CD4-positive, alpha-beta T cell treated with Interleukin-10 for 1 hour (primary cell): Measurements from ENCODE around the gene ZNF57.
A peak's percentile ranks its signal among the peaks of the same experiment; 100 is the strongest.
"Not testable (repeated sequence)": the region's sequence is repeated elsewhere in the genome, so short reads cannot be mapped to it uniquely, and the experiment has no call there.

Source experiments
- DNase-seq: peaks from one replicate; pipeline ENCODE4 v3.0.0-alpha.2; 2020

Gene ZNF57

DNA sequence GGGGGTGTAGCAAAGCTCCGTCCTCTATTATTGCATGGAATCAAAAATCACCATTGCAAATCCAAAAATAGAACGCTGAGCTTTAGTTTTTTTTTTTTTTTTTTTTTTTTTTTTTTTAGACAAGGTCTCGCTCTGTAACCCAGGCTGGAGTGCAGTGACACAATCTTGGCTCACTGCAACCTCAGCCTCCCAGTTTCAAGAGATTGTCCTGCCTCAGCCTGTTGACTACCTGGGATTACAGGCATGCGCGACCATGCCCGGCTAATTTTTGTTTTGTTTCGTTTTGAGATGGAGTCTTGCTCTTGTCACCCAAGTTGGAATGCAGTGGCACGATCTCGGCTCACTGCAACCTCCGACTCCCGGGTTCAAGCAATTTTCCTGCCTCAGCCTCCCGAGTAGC lies 59.4 kb downstream of the ZNF57 start:
- DNase-seq = no peak

DNA sequence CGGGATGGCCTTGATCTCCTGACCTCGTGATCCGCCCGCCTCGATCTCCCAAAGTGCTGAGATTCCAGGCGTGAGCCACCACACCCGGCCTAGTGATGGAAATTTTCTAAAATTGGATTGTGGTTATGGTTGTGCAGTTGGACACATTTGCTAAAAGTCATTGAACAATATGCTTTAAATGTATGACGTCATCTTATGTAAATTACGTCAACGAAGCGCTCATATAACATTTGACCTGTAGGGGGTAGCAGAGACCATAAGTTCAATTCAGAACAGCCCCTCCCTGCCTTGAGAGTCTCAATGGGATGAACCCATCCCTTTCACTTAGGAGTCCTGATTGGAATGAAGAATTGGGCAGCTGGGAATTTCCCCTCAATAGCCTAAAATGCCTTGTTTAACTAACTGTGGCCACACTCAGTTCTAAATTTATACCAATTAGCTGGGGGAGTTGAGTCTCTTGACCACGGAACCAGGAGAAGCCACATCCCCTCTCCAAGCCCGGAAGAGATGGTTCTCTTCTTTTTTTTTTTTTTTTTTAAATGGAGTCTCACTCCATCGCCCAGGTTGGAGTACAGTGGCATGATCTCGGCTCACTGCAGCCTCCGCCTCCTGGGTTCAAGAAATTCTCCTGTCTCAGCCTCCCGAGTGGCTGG lies 61.4 kb downstream of the ZNF57 start:
- peak; percentile 85 for DNase-seq

DNA sequence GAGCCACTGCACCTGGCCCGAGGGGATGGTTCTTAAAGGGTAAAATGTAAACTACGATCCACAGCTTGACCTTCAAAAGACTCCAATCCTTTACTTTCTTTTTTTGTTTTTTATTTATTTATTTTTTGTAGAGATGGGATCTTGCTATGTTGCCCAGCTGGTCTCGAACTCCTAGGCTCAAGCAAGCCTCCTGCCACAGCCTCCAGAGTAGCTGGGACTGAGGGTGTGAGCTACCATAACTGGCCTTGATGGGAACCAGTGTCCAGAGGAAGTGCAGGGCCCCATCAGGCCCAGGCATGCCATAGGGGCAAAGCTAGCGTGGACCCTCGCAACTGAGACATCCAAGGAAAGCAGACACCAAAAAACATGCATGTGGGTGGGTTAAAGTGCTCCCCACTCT lies 62.4 kb downstream of the ZNF57 start:
- DNase-seq = no peak

DNA sequence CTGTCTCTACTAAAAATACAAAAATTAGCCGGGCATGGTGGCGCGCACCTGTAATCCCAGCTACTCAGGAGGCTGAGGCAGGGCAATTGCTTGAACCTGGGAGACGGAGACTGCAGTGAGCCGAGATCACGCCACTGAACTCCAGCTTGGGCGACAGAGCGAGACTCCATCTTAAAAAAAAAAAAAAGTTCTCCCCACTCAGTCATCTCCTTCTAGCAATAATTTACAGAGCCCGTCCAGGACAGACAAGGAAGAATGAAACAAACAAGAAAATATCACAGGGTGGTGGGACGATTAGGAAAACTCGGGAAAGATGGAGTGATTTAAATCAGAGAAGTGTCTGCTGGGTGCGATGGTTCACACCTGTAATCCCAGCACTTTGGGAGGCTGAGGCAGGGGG lies 62.9 kb downstream of the ZNF57 start:
- not testable (repeated sequence) for DNase-seq

DNA sequence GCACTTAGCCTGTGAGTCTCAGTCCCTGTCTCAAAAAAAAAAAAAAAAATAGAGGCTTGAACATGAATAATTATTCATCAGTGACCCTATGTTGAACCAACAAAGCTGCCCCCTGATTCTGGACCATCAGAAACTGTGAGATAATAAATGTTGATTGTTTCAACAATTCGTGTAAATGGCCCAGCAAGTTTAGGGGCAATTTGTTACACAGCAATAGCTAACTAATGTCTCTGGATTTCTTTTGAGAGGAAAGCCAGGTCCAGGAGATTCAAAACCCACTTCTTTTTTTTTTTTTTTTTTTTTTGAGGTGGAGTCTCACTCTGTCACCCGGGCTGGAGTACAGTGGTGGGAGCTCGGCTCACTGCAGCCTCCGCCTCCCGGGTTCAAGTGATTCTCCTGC lies 64.1 kb downstream of the ZNF57 start:
- DNase-seq = no peak

DNA sequence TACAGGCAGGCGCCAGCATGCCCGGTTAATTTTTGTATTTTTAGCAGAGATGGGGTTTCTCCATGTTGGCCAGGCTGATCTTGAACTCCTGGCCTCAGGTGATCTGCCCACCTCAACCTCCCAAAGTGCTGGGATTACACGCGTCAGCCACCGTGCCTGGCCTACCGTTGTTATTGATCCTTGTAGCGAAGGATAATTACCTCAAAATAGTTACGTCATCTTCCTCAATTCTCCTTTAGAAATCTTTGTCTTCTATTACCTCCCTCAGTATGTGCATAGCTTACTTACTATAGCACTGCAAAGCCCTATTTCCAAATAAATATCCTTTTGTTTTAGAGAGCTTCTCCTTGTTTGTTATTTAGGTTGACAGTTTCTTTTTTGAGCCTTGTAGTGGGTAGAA lies 67.2 kb downstream of the ZNF57 start:
- DNase-seq = no peak
